IPS-18c (cell line): ENCODE measurements around the gene NFKBIZ.
"Not testable (repeated sequence)": the region's sequence is repeated elsewhere in the genome, so short reads cannot be mapped to it uniquely, and the experiment has no call there.

Experiments used
- H3K4me3 ChIP-seq: 2 replicates; pipeline ENCODE4 v1.7.0; 2013; ENCODE audit warnings: low read depth, mild to moderate bottlenecking, low read length, moderate library complexity; ENCODE audit not compliant: insufficient read depth
- H3K9me3 ChIP-seq: one replicate; pipeline ENCODE4 v1.6.1; 2013; ENCODE audit warnings: mild to moderate bottlenecking, low read length, moderate library complexity; ENCODE audit not compliant: control insufficient read depth, insufficient read depth

The NFKBIZ gene

DNA sequence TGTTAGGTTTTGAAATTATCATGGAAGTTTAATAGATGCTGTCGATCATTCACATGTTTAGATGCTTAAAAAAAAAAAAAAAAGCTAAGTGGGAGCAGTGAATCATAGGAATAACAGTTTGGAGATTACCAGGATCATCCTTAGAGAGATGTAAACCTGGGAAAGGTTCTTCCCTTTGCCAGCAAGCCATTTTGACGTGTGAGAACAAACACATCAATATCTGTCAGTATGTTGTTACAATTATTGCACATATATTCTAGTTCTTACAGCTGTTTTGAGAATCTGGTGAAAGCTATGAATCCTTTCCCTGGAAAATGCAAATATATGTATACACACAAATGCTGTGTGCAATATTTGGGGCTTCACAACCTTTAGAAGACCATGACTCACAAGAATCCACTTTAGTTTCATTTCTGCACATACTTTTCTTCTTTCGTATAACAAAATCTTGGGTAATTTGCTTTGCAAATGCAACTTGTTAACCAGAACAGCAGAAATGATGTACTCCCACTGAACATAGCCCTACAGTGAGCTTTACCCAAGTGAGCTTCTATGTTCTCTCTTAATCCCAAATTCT is 12.0 kb downstream of the NFKBIZ start:
- H3K9me3 ChIP-seq: no peaks in the 10 kb centered on the region
- H3K4me3 ChIP-seq: no peak overlapping the region

DNA sequence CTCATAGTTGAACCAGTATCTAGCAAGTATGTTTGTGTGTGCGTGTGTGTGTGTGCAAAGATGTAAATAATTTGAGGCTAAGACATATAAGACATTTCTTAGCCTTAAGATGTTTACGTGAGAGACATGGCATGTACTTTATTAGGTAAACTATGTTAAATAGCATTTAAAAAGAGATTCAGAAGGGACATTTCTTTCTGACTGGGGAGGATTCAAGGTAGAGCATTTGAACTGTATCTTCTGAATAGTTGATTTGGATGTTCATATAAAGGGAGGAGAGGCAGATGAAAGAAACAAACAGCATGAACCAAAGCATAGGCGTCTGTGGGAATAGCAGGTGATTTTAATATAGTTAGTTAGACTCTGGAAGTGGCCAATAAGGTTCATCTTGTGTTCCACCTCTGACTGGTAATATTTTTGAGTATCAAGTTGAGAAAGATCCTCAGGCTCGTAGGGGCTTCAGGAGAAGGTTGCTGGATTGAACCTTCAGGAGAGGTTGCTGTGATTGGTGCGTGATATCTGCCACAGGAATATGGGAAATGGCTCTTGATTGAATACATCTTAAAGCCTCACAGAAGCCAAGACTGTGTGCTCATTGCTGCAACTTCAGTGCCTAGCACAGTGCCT is 12.6 kb downstream of the NFKBIZ start:
- no peak overlapping the region for H3K4me3 ChIP-seq

DNA sequence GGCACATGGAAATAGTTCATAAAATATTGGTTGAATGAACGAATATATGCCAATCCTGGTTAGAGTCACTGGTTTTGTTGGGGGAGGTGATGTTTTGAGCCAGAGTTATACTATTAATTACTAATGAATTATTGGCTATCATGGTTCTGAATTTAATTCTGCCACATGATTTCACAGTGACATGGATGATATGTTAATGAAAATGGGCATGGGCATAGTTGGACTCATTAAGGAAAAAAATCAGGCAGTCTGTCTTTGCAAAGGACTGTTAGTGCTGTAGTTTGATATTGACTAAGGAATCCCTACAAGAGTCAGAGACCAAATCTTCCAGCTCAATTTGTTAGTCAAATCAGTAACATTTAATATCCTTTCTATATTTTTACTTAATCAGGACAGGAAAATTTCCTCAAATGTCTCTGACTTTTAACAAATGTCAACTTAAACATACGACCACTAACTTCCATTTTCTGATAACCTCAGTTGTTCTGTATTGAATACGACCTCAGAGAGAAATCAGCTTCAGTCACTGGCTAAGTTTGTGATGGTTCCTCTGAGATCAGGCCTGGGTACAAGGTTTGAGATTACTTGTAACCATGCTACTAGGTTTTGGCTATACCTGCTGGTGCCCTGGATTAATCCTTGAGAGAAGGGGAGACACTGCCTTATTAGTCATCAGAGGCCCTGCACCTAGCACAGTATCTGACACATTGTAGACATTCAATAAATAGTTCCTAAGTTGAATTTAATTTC is 13.3 kb downstream of the NFKBIZ start:
- H3K9me3 ChIP-seq: no peaks in the 10 kb centered on the region

More for the DNA sequence above, 12.6 kb downstream of the NFKBIZ start:
- no peaks in the 10 kb centered on the region for H3K9me3 ChIP-seq

DNA sequence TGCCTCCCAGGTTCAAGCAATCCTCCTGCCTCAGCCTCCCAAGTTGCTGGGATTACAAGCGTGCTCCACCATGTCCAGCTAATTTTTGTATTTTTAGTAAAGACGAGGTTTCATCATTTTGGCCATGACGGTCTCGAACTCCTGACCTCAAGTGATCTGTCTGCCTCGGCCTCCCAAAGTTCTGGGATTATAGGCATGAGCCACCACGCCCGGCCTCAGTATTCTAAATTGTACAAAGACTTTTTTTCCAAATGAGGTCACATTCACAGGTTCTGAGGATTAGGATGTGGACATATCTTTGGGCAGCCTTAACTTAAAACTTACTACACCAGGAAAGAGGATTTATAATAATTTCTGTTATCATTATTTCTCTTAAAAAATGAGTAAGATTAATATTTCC is 15.6 kb downstream of the NFKBIZ start:
- not testable (repeated sequence) for H3K4me3 ChIP-seq, H3K9me3 ChIP-seq

More for the DNA sequence above, 13.3 kb downstream of the NFKBIZ start:
- H3K4me3 ChIP-seq: no peak overlapping the region

DNA sequence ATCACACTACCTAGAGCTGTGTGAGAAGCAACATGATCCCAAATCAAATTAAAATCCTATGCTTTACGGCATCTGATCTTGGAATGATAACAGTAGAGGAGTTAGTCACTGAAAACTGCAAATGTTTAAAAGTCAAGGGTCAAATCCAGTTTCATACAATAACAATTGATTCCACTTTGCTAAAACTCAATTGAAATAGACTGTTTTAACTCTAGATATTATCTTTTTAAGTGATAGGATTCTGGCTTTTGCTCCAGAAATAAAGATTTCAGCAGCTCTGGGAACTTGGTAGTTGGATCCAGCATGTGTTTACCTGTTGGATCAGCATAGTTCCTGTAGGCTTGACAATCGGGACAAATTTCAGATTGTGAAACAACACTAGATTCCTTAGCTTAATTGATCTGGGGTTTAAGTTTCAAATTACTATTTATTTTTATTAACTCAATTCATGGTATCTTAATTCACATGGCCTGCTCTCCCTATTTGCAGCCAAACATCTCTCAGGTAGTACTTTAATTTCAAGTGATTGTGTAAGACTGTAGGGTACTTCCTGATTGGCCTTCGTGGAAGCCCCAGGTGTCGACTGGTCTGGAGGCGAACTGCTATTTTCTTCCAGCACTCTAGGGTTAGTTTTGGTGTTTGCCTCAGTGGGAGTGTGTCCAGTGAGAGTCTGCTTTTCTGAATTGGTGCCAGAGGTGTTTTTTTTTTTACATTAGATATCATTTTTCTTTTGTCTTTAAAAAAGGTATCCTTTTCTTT is 16.6 kb downstream of the NFKBIZ start:
- H3K9me3 ChIP-seq: no peaks in the 10 kb centered on the region
- H3K4me3 ChIP-seq: no peak overlapping the region

DNA sequence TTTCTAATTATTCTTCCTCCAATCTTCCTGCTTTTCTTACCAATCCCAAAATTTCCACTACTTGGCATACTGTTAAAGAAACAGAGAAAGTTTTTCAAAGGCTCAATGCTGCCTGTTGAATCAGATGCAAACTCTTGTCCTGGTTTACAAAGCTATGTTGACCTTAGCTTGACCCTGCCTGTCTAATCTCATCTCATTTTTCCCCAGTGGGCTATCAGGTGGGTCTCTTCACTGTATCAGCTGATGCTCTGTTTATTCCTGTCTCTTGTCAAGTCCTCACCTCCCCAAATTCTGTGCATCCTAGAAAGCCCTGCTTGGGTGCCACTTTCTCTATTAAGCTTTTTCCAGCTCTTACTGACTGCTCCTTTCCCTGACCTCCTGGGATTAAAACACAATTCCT is 18.2 kb downstream of the NFKBIZ start:
- H3K9me3 ChIP-seq: no peaks in the 10 kb centered on the region

DNA sequence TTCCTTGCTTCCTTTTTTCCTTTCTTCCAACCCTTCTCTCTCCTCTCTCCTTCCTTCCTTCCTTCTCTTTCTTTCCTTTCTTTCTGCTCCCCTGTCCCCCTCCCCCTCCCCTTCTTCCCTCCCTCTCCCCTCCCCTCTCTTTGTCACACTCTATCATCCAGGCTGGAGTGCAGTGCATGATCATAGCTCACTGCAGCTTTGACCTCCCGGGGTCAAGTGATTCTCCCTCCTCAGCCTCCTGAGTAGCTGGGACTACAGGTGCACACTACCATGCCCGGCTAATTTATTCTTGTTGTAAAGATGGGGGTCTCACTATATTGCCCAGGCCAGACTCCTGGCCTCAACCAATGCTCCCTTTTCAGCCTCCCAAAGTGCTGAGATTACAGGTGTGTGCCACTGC is 18.7 kb downstream of the NFKBIZ start:
- Histone ChIP-seq H3K4me3 (no peak overlapping the region), H3K9me3 (no peaks in the 10 kb centered on the region)

More for the DNA sequence above, 18.2 kb downstream of the NFKBIZ start:
- H3K4me3 ChIP-seq: no peak overlapping the region

DNA sequence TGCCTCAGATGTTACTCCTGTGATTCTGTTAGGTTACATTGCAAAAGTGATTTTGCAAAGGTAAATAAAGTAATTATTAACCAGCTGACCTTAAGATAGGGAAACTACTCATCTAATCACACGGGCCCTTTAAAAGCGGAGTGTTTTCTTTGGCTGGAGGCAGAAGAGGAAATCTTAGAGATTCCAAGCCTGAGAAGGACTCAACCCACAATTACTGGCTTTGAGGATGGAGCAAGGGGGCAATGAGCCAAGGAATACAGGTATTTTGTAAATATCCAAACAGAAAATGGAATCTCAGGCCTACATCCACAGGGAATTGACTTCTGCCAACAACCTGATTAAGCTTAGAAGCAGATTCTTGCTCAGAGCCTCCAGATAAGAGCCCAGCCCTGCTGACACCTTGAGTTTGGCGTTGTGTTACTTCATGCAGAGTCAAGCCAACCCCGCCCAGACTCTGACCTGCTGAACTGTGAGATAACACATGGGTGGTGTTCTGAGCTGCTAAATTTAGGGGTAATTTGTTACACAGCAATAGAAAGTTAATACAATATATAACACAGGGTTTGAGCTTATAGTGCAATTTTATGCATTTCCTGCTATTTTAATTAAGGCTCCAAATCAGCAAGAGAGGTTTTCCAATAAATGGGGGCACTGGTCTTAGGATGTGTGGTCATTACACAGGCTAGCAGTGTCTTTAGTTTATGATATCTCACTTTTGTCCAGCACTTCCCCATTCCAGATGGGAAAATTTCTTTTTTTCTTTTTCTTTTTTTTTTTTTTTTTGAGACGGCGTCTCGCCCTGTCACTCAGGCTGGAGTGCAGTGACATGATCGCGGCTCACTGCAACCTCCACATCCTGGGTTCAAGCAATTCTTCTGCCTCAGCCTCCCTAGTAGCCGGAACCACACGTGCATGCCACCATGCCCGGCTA is 19.5 kb downstream of the NFKBIZ start:
- no peak overlapping the region for H3K4me3 ChIP-seq
- H3K9me3 ChIP-seq: no peaks in the 10 kb centered on the region

DNA sequence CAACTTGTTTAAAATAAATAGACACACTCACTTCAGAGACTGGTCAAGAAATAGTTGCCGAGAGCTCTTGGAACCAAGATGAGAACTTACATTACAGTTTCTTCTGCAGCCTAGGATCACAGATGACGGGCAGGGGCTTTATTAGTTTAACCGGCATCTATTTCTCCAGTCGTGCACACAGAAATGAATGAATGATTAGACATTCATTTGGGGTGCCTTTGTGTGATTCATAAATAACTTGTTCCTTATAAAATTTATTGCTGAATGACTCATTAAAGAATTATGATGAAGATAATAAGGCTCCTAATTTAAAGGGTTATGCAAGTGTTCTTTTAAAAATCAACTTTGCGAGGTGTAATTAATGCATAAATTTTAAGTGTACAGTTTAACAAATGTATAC is 20.8 kb downstream of the NFKBIZ start:
- no peaks in the 10 kb centered on the region for H3K9me3 ChIP-seq
- no peak overlapping the region for H3K4me3 ChIP-seq

DNA sequence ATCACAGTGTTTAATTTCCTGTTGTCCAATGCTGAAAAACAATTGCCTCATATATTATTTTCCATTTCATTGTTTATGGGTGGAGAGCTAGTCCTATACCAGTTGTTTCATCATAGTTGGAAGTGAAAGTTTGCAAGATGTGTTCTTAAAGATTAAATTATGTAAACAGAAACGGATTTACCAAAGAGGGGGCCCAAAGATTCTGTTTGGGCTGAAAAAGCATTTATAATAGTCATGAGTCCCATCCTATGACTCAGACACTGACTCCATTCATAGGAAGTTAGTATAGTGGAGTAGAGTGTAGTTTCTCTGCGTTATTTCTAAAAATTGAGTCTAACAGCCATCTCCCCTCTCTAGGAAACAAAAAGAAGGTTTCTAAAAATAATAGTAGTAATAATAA is 24.3 kb downstream of the NFKBIZ start:
- Histone ChIP-seq H3K4me3 (no peak overlapping the region), H3K9me3 (no peaks in the 10 kb centered on the region)

DNA sequence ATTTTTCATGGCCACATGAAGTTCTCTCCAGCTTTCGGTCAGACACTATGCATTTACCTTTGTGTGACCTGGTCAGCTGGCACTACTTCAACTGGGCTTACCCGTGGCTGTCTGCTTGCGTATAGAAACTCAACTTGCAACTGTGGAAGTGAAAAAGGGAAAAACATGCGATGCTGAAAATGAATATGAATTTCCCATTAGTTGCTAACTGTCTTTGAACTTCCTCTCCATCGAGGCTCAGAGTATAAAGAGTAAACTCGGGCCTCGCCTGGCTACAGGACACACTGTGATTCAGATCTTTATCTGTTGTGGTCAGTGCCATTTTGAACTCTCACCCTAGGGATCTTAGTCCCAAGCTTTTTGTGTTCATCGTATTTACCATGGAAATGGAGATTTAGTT is 26.8 kb downstream of the NFKBIZ start:
- H3K4me3 ChIP-seq: no peak overlapping the region
- H3K9me3 ChIP-seq: no peaks in the 10 kb centered on the region

DNA sequence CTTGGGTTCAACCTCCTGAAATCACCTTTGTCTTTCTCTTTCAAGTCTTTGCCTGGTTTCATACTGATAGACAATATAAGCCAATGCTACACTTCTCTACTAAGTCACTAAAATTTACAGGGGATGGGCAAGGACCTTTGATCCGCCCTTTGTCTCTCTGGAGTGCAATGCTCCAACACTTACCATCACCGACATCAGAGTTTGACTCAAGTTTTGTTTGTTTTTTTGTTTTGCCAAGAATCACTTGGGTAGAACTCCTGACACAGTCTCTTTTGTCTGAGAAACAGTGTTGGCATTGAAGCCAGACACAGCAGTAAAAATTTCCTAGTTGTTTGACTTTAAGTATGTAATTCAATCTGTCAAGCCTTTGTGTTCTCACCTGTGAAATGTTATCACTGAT is 29.3 kb downstream of the NFKBIZ start:
- no peaks in the 10 kb centered on the region for H3K9me3 ChIP-seq
- H3K4me3 ChIP-seq: no peak overlapping the region

DNA sequence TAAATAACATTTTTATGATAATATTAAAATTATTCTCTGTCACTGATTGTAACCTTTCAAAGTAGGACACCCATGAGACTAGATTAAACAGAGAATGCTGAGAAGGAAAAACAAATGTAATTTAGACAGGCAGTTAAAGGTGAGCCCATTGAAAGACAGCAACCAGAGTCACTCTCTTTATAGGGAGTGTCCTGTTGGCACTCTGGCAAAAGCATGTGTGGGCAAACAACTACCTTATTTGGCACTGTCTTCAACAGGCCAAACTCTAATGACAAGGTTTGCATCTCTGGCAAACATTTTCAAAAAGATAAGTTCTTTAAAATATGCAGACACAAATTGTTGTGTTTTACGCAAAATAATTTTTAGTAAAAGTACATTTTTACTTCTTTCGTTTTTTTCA is 29.8 kb downstream of the NFKBIZ start:
- no peaks in the 10 kb centered on the region for H3K9me3 ChIP-seq
- H3K4me3 ChIP-seq: no peak overlapping the region

DNA sequence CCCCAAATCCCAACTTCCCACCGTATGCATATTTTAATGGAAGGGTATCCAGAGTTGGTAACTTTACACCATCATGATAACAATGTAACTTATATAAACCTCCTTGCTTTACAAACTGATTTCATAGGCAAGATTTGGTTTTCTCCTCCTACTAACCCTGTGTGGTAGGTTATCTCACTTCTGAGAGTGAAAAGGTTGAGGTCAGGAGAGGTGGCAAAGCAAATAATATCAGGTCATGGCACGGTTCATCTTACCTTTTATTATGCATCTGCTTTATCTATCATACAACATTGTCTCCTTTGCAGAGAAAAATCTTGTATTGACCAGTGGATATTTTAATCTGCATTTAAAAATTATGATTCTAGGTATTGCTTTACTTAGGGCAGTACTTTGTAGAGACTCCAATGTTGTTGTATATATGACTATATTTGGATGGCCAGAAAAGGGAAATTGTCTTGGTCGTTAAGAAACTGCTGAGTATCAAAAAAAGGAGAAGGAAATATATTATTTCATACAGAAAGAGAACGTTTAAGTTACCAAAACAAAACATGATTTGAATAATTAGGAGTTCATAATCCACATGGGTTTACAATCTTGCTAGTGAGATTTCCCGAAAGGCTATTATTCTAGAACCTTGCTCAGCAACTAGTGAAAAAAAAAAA is 30.4 kb downstream of the NFKBIZ start:
- Histone ChIP-seq H3K4me3 (no peak overlapping the region), H3K9me3 (no peaks in the 10 kb centered on the region)

DNA sequence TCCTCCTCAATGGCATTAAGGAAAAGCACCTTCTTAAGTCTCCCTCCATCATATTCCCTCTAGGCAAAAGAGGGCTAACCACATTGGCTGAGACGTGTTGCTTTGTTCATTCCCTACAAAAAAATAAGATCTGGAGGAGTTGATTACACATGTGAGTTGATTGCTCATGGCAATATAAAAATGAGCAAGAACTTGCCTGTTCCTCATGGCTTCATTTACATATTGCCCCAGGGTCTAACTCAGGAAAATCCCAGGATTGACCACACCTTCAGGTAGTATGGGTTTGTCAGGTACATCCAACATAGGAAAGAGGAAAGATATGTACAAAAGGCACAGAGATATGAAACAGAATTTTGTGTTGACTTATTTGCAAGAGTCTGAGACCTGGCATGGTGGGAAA is 35.5 kb downstream of the NFKBIZ start:
- H3K4me3 ChIP-seq: no peak overlapping the region
- H3K9me3 ChIP-seq: no peaks in the 10 kb centered on the region

DNA sequence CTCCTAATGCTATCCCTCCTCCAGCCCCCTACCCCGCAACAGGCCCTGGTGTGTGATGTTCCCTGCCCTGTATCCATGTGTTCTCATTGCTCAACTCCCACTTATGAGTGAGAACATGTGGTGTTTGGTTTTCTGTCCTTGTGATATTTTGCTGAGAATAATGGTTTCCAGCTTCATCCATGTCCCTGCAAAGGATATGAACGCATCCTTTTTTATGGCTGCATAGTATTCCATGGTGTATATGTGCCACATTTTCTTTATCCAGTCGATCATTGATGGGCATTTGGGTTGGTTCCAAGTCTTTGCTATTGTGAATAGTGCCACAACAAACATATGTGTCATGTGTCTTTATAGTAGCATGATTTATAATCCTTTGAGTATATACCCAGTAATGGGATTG is 36.3 kb downstream of the NFKBIZ start:
- H3K4me3 ChIP-seq, H3K9me3 ChIP-seq: not testable (repeated sequence)
